MG63 (cell line): Measurements from ENCODE around the gene TRIM33. TPM values are rescaled to one million over a fixed set of nuclear protein-coding genes. Genes with fewer than 3 reads are reported as not detected.
"Not testable (repeated sequence)": the region's sequence is repeated elsewhere in the genome, so short reads cannot be mapped to it uniquely, and the experiment has no call there.

Experiments
- DNase-seq: peaks from one replicate; pipeline ENCODE4 v3.0.0-alpha.2; 2020
- H3K27me3 ChIP-seq: fragments of 250-450 bp; sonication (Bioruptor Pico); 2 replicates; pipeline ENCODE4 v1.5.1; 2020; ENCODE audit warnings: mild to moderate bottlenecking, moderate library complexity
- H3K36me3 ChIP-seq: fragments of 250-450 bp; sonication (Bioruptor Pico); 2 replicates; pipeline ENCODE4 v1.5.1; 2020; ENCODE audit warnings: mild to moderate bottlenecking, moderate library complexity
- H3K4me3 ChIP-seq: fragments of 250-450 bp; sonication (Bioruptor Pico); 2 replicates; pipeline ENCODE4 v1.5.1; 2020; ENCODE audit warnings: mild to moderate bottlenecking, moderate library complexity
- H3K9me3 ChIP-seq: fragments of 250-450 bp; sonication (Bioruptor Pico); 2 replicates; pipeline ENCODE4 v1.5.1; 2020; ENCODE audit warnings: mild to moderate bottlenecking, moderate library complexity
- total RNA-seq: library from RNA; depleted of rRNA; stranded (reverse); fragments of >200 nt; shearing (Covaris generic); gene quantifications from 2 replicates; pipeline ENCODE4 v1.2.3, GENCODE V29; 2014; ENCODE audit warnings: low replicate concordance

TRIM33 gene
- total RNA-seq, 1 experiment from 2014 or later = 16.9 TPM

DNA sequence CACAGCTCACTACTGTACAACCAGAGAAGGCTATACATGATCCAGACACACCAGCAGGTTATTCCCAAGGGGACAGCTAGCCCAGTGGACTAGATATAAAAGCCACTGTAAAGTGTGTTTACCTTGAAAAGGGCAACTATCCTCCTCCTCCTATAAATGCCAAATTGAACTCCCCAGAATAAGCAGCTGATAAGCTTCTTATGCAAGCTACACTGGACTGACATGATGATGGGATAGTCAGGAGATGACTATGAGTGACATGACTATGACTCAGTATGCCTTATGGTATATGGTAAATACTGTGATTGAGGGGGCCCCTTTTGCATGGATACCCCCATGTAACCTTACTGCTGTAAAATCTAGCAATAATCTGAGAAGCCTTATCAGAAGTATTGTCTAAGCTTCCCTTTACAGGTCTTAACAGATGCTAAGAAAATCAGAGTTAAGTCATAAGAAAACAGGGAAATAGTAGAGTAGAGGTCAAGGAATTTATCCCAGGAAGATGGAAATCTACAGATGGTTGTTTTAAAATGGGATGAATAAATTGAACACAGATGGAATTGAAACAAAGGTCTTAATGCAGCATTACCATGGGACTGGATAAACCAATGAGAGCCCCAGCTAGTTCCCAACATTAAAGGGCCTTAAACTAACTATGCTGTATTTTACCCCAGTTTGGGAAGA is 55.8 kb downstream of the TRIM33 start:
- Histone ChIP-seq H3K4me3 (no peak overlapping the region), H3K27me3 (no peaks in the 10 kb centered on the region), H3K9me3 (peaks cover 18% of the 10 kb centered on the region), H3K36me3 (peaks cover 64% of the 10 kb centered on the region)
- no peak for DNase-seq

DNA sequence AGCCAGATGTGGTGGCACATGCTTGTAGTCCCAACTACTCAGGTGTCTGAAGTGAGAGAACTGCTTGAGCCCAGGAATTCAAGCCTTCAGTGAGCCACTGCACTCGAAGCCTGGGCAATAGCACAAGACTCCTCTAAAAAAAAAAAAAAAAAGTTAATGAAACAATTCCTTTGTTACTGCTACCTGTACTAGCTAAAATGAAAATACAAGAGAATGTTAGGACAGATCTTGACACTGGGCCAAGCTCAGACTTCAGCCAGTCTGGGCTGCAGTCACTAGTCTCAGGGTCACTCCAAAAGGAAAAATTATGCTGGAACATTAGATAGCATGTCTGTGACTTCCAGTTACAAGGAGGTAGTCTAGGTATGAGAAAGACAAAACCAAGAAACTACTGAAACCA is 56.5 kb downstream of the TRIM33 start:
- Histone ChIP-seq H3K36me3 (peaks cover 58% of the 10 kb centered on the region), H3K9me3 (peaks cover 16% of the 10 kb centered on the region), H3K4me3 (no peak overlapping the region), H3K27me3 (no peaks in the 10 kb centered on the region)
- no peak for DNase-seq

GRCh38 chr1:114453361-114453784 is 57.6 kb downstream of the TRIM33 start:
- DNase-seq = no peak
- H3K27me3 ChIP-seq = no peaks in the 10 kb centered on the region
- no peak overlapping the region for H3K4me3 ChIP-seq
- H3K9me3 ChIP-seq = peaks cover 4% of the 10 kb centered on the region
- peaks cover 48% of the 10 kb centered on the region for H3K36me3 ChIP-seq

DNA sequence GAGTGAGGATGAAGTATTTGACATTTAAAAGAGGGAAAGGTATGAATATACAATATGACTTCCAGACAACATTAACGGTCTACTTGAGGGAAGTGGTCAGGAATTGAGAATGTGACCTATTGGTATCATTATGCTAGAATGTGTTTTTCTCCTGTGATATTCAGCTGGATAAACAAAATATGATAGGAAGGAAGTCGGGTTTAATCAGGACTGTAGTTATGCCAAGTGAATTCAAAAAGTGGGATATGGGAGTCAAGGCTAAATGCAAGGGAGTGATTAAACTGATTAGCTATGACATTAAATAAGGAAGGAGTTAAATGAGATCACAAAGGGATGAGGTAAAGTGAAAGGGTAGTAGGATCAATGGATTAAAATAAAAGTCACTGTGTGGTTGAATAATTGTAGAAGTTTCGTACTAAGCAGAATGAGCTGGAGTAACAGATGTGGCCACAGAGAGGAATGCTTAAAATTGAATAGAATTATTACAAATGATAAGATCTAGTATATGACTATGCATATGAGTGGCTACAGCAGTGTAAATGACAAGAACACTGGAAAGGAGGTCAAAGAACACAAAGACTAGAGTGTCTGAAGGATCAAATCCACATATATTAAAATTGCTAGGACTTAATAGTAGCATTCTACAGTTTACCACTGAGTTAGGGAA is 62.5 kb downstream of the TRIM33 start:
- no peaks in the 10 kb centered on the region for H3K27me3 ChIP-seq
- no peak overlapping the region for H3K4me3 ChIP-seq
- no peak for DNase-seq
- H3K9me3 ChIP-seq = no peaks in the 10 kb centered on the region
- peaks cover 25% of the 10 kb centered on the region for H3K36me3 ChIP-seq

DNA sequence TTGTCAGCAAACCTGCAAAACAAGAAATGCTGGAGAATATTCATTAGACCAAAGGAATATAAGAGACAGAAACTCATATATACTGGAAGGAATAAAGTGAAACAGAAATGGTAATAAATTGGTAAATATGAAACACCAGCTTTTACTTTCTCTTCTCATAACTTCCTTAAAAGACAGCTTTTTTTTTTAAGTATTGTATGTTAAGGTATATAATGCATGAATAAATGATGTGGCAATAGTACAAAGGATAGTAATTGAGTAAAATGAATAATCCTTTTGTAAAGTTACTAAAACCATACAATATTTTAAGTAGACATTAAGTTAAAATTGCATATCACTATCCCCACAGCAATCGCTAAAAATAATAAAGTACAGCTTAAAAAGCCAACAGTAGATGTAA is 64.8 kb downstream of the TRIM33 start:
- no peaks in the 10 kb centered on the region for H3K27me3 ChIP-seq
- H3K9me3 ChIP-seq = no peaks in the 10 kb centered on the region
- no peak for DNase-seq
- H3K36me3 ChIP-seq = peaks cover 26% of the 10 kb centered on the region
- no peak overlapping the region for H3K4me3 ChIP-seq

DNA sequence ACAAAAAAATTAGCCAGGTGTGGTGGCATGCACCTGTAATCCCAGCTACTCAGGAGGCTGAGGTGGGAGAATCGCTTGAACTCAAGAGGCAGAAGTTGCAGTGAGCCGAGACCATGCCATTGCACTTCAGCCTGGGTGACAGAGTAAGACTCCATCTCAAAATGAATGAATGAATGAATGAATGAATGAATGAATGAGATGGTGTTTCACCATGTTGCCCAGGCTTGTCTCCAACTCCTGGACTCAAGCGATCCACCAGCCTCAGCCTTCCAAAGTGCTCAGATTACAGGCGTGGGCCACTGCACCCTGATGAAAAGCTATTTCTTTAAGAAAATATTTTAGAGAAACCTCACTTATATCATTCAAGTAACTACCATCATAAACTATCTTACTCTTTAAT is 67.8 kb downstream of the TRIM33 start:
- not testable (repeated sequence) for H3K4me3 ChIP-seq, H3K9me3 ChIP-seq, DNase-seq, H3K27me3 ChIP-seq
- peaks cover 26% of the 10 kb centered on the region for H3K36me3 ChIP-seq

- no peak for DNase-seq
- Histone ChIP-seq H3K4me3 (no peak overlapping the region), H3K36me3 (peaks cover 23% of the 10 kb centered on the region), H3K9me3 (no peaks in the 10 kb centered on the region), H3K27me3 (no peaks in the 10 kb centered on the region)
Observed at GRCh38 chr1:114441332-114441731, 69.7 kb downstream of the TRIM33 start.

GRCh38 chr1:114439369-114439768 is 71.6 kb downstream of the TRIM33 start:
- Histone ChIP-seq H3K27me3 (no peaks in the 10 kb centered on the region), H3K9me3 (no peaks in the 10 kb centered on the region), H3K36me3 (peaks cover 10% of the 10 kb centered on the region), H3K4me3 (no peak overlapping the region)
- DNase-seq = no peak

- Histone ChIP-seq H3K4me3 (no peak overlapping the region), H3K36me3 (peaks cover 17% of the 10 kb centered on the region), H3K27me3 (no peaks in the 10 kb centered on the region), H3K9me3 (no peaks in the 10 kb centered on the region)
- no peak for DNase-seq
Observed at GRCh38 chr1:114437812-114438211, 73.2 kb downstream of the TRIM33 start.

DNA sequence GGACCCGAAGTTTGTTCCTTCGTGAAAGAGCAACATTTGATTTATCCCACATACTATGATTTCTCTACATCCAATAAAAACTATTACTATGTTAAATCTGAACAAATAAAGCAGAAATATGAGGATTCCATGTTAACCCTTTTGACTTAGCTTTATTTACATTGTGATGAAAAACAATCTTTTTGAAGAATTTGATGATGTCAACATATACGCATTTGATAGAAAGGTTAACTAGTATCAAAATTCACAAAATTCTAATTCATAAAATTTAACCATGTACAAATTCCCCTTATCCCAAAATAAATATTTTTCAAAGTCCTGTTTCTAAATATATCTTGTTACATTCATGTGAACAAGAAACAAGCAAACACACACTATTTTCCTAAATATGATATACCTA is 74.2 kb downstream of the TRIM33 start:
- Histone ChIP-seq H3K27me3 (no peaks in the 10 kb centered on the region), H3K9me3 (no peaks in the 10 kb centered on the region), H3K36me3 (peaks cover 18% of the 10 kb centered on the region; the same call in 1 of the 2 replicates), H3K4me3 (no peak overlapping the region)
- DNase-seq = no peak

DNA sequence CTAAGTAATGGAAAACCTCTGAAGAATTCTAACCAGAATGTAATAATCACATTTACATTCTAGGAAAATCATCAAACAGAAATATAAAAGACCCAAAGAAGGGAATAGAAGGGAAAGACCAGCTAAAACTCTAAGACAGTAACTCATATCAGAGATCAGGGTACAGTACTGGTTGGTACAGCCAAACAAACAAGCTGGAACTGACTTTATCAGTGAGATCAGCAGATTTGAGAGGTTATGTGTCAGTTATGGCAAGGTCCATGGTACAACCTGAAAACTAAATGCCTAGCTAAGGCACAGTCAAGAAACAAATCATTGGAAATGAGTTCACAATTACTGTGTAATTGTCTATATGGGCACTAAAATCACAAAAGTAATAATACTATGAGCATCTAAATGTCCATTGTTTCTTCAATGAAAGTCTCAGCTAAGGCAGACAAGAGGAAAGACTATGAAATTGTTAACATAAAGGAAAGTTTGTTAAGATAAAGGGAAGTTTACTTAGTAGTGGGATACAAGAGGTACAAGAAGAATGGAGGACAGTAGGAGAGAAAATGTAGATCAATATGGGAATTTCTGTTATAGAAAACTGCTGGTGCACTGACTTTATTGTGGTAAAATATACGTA is 75.8 kb downstream of the TRIM33 start:
- Histone ChIP-seq H3K9me3 (no peaks in the 10 kb centered on the region), H3K36me3 (peaks cover 24% of the 10 kb centered on the region; the same call in 1 of the 2 replicates), H3K4me3 (no peak overlapping the region), H3K27me3 (no peaks in the 10 kb centered on the region)
- no peak for DNase-seq

DNA sequence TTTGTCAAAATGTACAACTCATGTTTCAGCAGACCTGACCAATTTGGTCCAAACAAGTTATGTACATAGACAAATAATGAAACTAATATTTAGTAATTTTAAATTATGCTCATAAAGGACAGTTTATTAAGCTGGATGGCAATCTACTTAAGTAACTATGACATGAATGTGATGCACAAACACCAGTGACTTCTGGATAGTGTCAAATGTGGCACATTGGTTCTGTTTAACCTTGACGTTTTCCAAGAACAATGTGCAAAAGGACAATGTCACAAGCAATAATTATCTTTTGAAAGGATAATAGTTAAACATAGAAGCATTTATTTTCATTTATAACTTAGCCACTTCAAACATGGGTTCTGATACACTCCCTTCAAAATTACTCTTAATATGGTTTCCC is 80.0 kb downstream of the TRIM33 start:
- Histone ChIP-seq H3K9me3 (no peaks in the 10 kb centered on the region), H3K36me3 (peaks cover 34% of the 10 kb centered on the region), H3K27me3 (no peaks in the 10 kb centered on the region), H3K4me3 (no peak overlapping the region)
- no peak for DNase-seq

DNA sequence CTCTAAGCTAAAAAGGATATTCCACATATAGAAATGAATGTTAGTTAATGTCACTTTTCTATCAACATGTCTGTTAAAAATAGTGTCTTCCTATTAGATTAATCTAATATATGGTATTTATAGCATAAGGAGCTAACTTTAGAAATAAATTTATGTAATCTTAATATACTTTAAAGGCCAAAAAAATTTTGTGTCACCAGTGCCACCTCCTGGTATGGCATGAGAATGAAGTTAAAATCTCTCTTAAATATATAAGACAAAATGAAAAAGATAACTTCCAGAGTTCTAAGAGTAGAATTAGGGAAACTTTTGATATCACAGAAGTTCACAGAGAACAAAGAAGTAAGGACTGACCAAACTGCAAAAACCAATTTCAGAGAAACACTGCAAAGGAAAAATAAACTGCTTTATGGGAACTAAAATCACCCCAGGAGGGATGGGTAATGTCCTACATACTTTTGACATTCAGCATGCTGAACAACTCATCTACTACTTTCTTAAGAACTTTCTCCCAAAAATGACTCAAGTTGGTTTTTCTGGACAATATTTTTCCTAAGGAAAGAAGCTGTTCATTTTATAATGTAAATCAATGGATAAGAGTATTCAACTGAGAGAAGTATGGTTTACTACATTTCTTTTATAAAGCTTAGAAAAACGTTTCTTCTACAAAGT is 82.8 kb downstream of the TRIM33 start:
- H3K36me3 ChIP-seq = peaks cover 57% of the 10 kb centered on the region
- H3K9me3 ChIP-seq = no peaks in the 10 kb centered on the region
- DNase-seq = no peak
- H3K27me3 ChIP-seq = no peaks in the 10 kb centered on the region
- no peak overlapping the region for H3K4me3 ChIP-seq

- H3K27me3 ChIP-seq = no peaks in the 10 kb centered on the region
- H3K4me3 ChIP-seq = no peak overlapping the region
- no peak for DNase-seq
- H3K36me3 ChIP-seq = peaks cover 52% of the 10 kb centered on the region
- no peaks in the 10 kb centered on the region for H3K9me3 ChIP-seq
Observed at GRCh38 chr1:114427612-114428011, 83.4 kb downstream of the TRIM33 start.

DNA sequence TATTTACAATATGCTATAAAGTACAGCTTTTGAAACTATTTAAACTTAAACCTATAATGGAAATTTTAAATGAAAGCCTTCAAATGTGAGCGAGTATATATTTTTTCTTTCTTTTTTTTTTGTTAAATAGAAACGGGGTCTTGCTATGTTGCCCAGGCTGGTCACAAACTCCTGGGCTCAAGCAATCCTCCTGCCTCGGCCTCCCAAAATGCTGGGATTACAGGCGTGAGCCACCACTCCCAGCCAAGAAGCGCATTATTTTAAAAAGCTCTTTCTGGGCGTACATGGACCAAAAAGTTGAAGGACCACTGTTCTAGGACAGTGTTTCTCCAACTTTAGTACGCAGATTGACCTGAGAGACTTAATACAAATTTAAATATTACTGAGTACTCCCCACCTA is 87.5 kb downstream of the TRIM33 start:
- no peak overlapping the region for H3K4me3 ChIP-seq
- H3K36me3 ChIP-seq = peaks cover 79% of the 10 kb centered on the region
- H3K9me3 ChIP-seq = no peaks in the 10 kb centered on the region
- no peaks in the 10 kb centered on the region for H3K27me3 ChIP-seq
- no peak for DNase-seq

DNA sequence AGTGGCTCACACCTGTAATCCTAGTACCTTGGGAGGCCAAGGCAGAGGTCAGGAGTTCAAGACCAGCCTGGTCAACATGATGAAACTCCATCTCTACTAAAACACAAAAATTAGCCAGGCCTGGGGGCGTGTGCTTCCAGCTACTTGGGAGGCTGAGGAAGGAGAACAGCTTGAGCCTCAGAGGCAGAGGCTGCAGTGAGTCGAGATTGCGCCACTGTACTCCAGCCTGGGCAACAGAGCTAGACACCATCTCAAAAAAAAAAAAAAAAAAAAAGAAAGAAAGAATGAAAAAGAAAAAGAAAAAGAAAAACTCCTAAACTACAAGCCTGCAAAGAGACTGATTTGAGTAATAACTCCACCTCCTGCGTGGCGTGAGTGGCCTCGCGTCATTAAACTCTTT is 92.1 kb downstream of the TRIM33 start:
- not testable (repeated sequence) for DNase-seq, H3K27me3 ChIP-seq, H3K9me3 ChIP-seq, H3K4me3 ChIP-seq
- peaks cover 72% of the 10 kb centered on the region for H3K36me3 ChIP-seq

DNA sequence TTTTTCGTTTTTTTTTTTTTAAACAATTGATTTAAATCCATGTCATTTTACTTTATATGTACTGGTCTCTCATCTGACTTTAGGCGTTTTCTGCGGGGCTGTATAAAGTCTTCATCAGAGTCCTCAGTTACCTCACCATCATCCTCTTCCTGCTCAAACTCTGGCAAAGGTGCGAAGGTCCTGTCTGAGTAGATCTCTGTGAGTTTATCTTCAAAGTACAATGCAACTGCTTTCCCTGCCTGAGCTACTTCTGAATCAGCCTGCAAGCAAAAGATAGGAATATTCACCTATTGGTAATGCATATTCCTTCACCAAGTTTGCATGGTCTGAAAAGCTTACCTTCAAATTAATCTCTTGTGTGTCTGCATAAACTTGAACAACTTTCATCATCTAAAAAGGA is 113.4 kb downstream of the TRIM33 start:
- peaks cover 44% of the 10 kb centered on the region for H3K36me3 ChIP-seq
- no peak overlapping the region for H3K4me3 ChIP-seq
- H3K9me3 ChIP-seq = no peaks in the 10 kb centered on the region
- H3K27me3 ChIP-seq = no peaks in the 10 kb centered on the region
- DNase-seq = no peak
